Measurements from ENCODE around the gene SBK1.
"Not testable (repeated sequence)": the region's sequence is repeated elsewhere in the genome, so short reads cannot be mapped to it uniquely, and the experiment has no call there.

Gene SBK1

GRCh38 chr16:28335678-28336077 is 43.4 kb downstream of the SBK1 start:
- not testable (repeated sequence) for DNase-seq (ENCODE audit: low spot score)

DNA sequence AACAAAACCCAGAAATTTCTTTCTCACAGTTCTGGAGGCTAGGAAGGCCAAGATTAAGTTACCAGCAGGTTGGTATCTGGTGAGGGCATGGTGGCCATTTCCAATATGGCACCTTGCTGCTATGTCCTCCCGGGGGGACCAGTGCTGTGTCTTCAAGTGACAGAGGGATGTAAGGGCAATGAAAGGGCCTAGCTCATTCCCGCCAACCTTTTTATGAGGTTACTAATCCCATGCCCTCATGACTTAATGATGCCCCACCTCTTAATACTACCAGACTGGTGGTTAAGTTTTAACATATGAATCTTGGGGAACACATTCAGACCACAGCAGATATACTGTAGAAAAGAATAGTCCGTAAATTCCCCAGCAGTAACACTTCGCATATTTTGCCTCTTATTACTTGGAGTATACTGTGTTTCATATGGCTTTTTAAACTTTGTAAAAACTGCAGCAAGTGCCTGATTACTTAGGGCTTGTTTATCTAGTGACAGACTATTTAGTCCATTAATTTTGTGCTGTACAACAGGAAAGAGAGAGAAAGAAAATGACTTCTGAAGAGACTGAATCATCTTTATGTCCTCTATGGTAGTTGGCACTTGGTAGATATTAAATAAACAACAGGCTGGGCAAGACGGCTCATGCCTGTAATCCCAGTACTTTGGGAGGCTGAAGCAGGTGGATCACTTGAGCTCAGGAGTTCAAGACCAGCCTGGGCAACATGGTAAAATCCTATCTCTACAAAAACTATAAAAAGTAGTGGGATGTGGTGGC is 44.8 kb downstream of the SBK1 start:
- DNase-seq (ENCODE audit: low spot score) = not testable (repeated sequence)

DNA sequence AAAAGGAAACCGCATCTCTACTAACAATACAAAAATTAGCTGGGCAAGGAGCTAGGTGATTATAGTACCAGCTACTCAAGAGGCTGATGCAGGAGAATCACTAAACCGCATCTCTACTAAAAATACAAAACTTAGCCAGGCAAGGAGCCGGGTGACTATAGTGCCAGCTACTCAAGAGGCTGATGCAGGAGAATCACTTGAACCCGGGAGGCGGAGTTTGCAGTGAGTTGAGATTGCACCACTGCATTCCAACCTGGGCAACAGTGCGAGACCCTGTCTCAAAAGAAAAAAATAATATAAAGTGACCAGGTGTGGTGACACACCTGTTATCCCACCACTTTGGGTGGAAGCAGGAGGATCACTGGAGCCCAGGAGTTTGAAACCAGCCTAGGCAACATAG is 45.9 kb downstream of the SBK1 start:
- DNase-seq (ENCODE audit: low spot score) = not testable (repeated sequence)

- DNase-seq (ENCODE audit: low spot score) = not testable (repeated sequence)
Observed at GRCh38 chr16:28362600-28362999, 70.3 kb downstream of the SBK1 start.

DNA sequence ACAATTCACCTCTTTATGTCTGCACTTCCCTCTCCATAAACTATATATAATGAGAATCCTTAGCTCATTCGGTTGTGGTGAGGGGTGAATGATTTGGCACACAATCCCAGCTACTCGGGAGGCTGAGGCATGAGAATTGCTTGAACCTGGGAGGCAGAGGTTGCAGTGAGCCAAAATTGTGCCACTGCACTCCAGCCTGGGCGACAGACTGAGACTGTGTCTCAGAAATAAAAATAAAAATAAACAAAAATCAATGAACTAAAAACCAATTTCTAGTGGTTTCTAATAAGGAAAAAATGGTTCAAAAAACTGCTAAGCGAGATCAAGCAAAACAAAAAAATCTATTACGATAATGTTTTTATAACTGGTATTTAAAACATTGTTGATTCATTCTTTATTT is 71.1 kb downstream of the SBK1 start, which contains the start of gene NPIPB6:
TSS of gene NPIPB6 (minus strand) at position 101 of the 400 bp plus-strand sequence. CDS start 686 bp downstream, outside the sequence.
- not testable (repeated sequence) for DNase-seq (ENCODE audit: low spot score)

DNA sequence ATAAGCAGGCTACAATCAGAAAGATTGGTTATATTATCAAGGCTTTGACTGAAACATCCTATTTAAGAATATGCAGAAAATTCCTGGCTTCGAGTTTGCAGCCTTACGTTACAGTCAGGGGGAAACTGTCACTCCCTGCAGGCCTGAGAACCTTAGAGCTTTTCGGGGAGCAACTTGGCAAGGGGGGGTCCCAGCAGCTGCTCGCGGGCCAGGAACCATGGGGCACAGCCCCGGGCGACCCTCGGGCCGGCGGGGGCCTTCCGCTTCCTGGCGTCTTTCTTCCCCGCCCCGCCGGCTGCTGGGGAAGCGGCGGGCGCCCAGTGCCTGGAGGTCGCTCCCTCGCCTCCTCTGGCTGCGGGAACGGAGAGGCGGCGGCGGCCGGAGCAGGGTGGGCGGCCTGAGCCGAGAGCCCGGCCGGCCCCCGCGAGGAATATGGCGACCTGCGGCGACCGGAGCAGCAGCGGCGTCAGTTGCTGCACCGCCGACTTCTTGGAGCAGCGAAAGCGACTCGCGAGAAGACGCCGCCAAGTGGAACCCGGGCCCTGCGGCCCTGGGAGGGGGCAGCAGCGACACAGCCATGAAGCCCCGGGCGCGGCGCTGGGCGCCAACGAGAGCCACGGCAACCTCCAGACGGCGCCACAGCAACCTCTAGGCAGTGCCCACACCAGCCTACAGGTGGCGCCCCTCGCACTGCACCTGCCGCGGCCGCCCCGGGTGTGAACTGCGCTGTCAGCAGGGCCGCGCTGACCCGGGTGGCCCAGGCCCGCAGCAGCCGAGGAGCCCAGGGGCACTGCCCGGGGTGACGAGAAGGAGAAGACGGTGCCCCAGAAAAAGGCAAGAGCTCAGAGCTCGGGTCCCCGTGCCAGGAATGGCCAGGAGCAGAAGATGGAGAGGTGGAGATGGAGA is 72.2 kb downstream of the SBK1 start:
- not testable (repeated sequence) for DNase-seq (ENCODE audit: low spot score)

DNA sequence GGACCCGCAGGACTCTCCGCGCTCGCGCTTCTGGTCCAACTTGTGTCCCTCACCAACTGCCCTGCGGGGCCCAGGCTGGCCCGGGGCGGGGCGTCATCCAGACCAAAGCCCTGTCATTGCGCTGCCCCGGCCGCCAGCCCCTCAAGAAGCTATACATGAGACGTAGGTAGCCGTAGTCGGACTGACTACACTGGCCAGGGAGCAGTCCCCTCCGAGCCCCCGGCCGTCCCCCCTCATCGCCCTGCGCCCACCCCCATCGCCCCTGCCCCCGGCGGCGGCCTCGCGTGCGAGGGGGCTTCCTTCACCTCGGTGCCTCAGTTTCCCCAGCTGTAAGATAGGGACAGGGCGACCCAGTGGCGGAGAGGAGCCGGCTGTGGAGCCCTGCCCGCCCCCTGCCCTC is 75.6 kb downstream of the SBK1 start:
- DNase-seq (ENCODE audit: low spot score) = not testable (repeated sequence)

All from germinal center (tissue), 1 donor.